HG03039 (cell line): Measurements from ENCODE around the gene ACOT8.
A peak's percentile ranks its signal among the peaks of the same experiment; 100 is the strongest.

ENCODE experiments used
- ATAC-seq: cut with Tn5 transposase; IDR thresholded peaks from one replicate; pipeline ENCODE4 v1.9.1; 2021; ENCODE audit warnings: mild to moderate bottlenecking, moderate library complexity; ENCODE audit not compliant: unreplicated experiment

The ACOT8 gene

DNA sequence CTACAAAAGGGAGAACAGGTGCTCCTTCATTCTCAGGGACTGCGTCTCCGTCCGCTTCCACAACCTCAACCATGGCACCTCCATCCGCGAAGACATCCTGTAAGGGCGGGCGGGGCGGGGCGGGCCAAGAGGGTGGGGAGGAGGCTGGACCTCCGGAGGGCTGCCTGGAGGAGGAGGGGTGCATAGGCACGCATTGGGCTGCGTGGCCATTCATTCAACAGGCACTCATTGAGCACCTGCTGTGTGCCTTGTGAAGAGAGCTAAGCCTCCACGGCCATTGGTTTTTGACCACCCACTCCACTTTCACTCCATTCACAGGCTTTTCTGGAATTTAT lies 657 bp upstream of the ACOT8 start:
- peak; percentile 14 for ATAC-seq

DNA sequence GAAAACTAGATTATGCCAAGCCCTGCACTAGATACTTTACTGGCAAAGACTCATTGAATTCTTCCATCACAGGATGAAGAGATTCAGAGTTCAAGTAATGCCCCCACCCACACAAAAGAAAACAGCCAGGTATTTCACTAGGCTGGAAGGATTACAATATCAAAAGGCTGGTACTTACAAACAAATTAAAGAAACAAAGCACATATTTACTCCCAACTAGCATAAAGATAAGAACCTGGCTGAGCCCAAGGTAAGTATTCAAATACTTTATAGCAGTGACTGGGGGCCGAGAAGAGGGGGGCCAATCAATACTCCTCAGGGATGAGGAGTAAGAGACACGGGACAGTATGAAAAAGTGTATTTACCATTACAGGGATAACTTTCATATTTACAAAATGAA lies 3.7 kb downstream of the ACOT8 start:
- ATAC-seq = no peak

DNA sequence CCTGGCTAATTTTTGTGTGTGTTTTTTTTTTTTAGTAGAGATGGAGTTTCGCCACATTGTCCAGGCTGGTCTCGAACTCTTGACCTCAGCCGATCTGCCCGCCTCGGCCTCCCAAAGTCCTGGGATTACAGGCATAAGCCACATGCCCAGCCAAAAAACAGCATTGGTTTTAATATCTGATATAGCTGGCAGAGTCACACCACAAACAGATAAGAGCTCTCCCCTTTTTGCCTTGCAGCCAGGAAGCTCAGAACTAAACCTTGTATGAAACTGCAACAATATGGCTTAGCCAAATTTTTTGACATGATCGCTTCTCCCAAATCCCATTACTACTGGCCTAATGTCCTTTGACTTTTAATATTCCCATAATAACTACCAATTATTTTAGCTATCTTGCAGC lies 4.9 kb downstream of the ACOT8 start:
- no peak for ATAC-seq

DNA sequence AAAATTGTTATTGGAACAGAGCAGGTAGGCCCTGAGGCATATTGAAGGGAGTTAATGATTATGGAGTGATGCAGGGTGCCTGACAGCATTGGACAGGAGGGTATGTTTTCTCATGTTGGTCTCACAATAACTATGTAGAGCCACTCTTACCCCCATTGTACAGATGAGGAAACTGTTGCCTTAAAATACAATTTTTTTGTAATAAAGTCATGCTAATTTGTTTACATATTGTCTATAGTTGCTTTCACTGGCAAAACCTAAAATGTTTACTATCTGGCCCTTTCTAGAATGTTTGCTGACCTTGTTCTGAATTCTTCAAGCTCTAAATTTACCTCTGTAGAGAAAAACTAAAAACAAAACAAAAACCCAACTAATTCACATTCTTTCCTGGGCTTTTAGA lies 5.7 kb downstream of the ACOT8 start:
- ATAC-seq = no peak

DNA sequence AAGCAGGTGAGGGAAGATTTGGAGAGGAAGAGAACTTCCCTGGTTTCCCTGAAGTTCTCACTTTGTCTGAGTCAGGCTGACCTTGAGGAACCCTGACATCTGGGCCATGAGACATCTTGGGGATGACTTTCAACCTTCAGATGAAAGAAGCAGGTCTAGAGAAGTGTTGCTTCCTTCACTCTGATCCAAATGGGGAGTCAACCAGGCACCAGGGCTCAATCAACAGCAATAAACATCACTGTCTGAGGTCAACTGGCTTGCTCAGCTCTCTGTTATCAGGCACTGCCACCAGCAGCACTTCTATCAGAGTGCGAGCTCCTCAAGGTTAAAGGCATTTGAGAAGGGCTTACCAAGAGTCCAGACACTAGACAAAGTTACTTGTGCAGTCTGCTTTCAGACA lies 6.3 kb downstream of the ACOT8 start:
- no peak for ATAC-seq

DNA sequence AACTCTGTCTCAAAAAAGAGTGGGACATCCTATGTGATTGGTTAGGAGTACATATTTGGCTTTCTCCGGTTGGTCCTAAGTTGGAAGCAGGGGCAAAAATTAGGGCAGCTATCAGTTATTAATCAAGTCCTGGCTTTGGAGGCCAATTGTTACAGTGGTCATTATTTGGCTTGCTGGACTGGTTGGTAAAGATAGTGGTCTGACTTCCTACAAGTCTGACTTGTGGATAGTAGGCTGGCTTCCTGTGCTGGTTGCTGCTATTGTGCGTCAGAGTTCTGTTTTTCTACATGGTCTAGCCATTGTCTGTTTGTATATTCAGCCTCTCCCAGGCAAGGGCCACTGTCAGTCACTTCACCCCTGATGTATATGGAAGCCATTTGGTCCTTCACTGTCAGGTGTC lies 7.0 kb downstream of the ACOT8 start:
- ATAC-seq = no peak

DNA sequence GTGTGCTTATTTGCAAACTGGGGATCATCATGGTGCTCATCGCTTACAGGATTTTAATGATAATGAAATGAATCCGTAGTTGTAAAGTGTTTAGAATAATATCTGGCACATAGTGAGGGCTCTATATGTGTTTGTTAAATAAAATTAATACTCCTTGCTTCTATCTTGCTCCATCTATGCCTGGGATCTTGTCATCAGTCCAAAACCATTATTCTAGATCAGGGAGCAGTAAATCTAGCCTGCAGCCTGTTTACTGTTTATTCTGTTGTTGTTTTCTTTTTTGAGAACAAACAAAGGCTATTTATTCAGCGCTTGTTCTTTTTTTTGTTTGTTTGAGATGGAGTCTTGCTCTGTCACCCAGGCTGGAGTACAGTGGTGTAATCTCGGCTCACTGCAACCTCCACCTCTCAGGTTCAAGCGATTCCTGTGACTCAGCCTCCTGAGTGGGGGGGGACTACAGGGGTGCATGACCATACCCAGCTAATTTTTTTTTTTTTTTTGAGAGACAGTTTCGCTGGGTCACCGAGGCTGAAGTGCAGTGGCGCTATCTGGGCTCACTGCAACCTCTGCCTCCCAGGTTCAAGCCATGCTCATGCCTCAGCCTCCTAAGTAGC lies 8.1 kb downstream of the ACOT8 start:
- ATAC-seq = no peak

DNA sequence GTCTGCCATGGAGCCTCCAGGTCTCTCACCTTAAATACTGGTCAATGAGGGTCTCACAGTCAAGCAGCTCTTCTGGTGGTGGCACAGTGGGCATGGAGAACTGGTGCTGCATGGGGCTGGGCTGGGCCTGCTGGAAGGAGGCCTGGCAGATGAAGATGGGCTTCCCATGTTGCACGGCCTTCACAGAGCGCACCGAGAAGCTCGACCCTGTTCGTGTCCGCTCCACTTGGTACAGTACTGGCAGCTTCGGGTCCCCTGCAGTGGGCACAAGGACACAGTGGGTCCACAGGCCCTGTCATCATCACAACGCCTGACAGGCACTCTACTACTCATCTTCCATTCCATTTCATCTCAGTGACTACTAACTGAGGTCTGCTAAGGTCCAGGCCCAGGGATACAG lies 8.8 kb downstream of the ACOT8 start:
- no peak for ATAC-seq

DNA sequence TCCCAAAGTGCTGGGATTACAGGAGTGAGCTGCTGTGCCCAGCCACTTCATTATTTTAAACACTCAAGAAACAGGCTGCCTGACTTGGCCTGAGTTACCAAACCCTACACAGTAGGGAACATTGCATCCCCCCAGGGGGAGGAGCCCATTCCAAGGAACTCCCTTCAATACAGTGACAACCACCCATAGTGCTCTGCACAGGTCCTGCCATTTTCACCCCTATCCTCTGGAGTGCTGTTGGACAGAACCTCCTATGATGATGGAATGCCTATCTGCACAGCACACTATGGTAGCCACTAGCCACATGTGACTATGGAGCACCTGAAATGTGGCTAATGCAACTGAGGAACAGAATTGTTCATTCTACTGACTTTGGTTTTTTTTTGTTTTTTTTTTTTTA lies 11.7 kb downstream of the ACOT8 start:
- no peak for ATAC-seq

DNA sequence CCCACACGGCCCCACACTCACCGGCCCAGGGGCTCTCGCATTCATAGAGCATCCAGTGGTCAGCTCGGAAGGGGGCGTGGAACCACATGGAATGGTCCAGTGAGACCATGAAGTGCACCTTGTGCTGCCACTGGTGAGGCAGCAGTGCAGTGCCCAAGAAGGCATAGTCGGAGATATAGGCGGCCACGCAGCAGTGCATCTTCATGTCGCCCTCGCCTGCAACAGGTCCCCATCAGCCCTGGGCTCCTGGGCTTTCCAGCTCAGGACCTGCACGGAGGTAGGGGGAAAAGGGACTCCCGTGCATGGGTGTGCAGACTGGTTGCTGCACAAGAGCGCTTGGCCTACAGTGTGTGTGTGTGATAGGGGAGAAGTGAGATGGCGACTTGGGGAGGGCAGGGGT lies 13.7 kb downstream of the ACOT8 start:
- ATAC-seq = no peak

DNA sequence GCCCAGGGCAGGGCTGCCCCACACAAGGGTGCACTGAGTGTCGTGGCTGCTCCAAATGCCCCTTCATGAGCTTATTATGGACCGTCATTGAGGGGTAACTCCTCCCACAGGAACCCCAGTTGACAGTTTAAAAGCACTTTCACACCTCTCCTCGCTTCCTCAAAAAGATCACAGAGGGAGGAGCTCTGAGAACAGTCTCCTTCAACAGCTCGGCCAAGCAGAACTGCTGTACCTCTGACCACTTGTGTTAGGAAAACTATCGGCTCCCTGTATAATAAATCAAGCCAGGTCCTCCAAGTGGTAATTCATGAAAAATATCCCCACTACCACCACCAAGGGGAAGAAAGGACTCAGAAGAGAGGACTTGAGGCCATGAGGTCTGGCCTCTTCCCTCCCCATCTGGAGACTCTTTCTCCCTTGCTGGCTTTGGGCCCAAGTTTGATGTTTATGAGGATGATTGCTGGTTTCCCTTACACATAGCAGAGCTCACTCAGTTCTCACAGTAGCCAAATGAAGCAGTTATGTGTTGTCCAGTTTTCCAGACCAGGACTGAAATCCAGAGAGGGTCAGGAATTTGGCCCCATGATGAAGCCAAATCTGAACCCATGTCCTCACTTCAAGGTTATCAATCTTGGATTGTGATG lies 14.9 kb downstream of the ACOT8 start:
- ATAC-seq = no peak

DNA sequence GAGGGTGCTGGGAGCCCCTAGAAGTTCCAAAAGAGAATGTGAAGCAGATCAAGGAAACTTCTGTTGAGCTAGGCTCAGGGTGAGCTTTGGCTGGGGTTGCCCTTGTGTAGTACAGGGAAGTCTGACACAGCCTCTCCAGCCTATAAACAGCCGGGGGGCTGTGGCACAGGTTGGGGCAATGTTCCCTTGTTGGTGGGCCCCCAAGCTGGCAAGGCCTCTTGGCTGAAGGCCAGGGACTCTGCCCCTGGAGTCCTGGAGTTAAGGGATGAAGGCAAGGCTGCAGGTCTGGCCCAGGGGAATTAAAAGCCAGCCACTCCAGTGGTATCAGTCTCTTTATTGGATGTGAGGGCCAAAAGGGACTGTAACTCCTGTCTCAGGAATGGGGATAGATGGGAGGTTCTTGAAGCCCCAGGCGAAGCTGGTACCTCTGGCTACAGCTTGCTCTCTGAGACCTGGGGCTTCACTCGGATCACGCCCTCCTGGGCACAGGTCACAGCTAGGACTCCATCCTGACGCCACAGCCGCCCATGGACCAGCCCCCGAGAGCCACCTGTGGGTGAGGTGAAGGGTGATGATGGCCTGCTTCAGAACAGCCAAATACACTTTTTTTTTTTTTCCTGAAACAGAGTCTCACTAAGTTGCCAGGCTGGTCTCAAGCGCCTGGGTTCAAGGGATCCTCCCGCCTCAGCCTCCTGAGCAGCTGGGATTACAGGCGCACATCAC lies 15.6 kb downstream of the ACOT8 start:
- no peak for ATAC-seq

DNA sequence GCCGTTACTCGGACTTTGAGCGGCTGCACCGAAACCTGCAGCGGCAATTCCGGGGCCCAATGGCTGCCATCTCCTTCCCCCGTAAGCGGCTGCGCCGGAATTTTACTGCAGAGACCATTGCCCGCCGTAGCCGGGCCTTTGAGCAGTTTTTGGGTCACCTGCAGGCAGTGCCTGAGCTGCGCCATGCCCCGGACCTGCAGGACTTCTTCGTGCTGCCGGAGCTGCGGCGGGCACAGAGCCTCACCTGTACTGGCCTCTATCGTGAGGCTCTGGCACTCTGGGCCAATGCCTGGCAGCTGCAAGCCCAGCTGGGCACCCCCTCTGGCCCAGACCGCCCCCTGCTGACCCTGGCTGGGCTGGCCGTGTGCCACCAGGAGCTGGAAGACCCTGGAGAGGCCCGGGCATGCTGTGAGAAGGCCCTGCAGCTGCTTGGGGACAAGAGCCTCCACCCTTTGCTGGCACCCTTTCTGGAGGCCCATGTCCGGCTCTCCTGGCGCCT lies 16.4 kb downstream of the ACOT8 start:
- no peak for ATAC-seq

DNA sequence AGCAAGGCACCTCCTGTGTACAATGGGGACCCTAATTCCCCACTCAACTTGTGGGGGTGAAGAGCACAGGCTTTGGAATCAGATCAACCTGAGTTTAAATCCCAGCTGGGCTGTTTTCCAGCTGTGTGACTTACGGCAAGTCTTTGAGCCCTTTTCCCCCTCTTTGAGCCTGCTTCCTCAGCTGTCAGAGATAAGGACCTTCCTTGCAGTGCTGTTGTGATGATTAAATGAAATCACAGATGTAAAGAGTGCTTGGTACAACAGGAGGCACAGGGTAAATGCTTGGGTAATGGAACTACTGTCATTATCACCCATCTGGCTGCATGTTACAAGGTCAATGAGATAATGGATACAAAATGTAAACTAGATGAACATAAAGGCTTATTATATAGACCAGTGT lies 20.4 kb downstream of the ACOT8 start:
- no peak for ATAC-seq

DNA sequence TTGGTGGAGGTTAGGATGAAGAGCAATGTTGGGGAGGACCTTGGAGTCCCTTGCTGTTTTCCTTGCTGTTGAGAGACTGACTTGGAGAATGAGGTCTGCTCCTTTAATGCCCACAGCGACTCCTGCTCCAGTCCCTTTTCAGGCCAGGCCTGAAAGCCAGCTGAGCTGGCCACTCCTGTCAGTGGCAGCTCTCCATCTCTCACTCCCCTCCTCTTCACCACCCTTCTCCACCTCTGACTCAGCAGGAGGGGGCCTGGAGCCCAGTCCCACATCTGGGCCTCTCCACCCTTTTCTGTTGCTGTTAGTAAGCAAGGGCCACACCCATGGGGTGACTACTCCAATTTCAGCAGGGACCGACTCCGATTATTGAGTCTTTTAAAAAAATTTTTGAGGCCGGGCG lies 21.4 kb downstream of the ACOT8 start:
- no peak for ATAC-seq

DNA sequence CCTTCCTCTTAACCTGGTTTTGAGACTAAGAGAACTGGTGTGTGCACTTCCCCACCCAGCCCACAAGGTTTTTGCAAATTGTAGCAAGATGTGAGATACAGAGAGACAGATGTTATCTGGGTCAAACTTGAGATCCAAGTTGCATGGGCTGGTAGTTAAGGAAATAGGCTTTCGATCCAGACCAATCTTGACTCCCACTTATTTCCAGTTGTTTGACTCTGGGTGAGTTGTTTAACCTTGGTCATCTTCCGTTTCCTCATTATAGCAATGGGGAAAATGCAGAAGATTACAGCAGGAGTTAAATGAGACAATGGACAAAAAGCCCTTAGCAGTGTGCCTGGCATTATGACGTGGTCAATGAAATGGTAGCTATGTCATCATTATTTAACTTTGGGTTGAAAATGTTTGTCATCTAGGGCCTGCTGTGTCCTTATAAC lies 21.8 kb downstream of the ACOT8 start:
- ATAC-seq = no peak

DNA sequence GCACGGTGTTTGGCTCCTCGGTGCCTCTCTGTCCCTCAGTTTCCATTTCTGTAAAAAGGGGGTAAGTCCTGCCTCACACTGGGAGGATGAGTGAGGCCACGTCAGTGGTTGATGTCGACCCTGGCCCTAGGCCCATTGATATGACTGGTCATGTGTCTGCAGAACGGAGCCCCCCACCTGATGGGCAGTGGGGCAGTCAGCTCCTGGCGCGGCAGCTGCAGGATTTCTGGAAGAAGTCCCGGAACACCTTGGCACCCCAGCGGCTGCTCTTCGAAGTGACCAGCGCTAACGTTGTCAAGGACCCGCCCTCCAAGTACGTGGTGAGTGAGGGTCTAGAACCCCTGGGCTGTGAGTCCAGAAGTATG lies 22.4 kb downstream of the ACOT8 start:
- no peak for ATAC-seq

DNA sequence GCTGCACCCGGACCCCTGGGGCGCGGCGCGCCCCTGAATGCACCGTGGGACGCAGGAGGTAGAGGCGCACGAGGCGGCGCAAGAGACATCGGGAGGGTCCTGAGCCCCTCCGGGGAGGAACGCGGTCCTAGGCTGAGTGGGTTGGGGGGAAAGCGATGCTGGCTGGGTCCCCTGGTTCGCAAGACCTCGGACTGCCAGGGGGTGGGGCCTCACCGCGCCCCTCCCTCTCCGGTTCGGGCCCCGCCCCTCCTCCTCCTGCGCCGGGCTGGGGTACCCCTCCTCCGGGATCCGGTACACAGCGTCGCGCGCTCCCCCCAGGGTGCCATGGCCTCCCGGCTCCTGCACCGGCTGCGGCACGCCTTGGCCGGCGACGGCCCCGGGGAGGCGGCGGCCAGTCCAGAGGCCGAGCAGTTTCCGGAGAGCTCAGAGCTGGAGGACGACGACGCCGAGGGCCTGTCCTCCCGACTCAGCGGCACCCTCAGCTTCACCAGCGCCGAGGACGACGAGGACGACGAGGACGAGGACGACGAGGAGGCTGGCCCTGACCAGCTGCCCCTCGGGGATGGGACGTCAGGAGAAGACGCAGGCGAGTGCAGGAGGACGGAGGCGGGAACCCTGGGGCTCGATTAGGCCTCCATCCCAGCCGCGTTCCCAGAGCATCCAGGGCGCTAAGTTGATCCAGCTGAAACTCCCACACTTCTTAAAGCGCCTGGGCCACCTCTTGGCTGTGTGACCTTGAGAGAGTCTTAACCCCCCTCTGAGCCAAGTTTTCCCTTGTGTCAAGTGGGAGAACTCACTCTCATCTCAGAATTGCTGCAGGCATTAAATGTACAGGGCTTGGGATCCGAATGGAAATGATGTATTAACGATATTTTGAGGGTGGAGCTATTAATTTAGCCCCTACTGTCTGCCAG lies 23.1 kb downstream of the ACOT8 start:
- ATAC-seq = no peak

DNA sequence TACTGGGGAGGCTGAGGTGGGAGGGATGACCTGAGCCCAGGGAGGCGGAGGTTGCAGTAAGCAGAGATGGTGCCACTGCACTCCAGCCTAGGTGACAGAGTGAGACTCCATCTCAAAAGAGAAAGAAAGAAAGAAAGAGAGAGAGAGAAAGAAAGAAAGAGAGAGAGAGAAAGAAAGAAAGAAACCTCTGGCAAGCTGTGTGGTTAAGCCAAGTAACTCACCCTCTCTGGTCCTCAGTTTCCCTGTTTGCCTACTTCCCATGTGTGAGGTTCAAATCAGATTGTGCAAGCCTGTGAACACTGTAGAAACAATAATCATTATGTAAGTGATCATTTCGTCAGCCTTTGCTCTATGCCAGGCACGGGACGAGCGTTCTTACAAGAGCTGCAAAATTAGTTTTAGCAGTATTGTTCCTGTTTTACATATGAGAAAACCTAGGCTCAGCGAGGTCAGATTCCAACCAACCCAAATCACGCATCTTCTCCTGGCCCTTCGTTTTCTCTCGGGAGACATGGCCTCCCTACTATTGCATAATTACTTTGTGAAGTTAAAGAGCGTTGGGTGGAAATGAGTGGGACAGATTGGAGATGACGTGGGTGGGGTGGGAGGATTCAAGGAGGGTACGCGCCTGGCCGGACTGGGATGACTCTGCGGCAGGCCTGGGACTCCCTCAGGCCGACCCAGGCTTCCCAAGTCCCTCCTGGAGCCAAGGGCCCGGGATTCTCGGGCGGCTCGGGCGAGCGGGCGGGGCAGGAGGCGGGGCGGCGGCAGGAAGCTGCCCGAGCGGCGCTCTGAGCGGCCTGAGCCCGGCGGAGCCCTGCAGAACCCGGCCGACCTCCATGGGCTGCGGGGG lies 23.9 kb downstream of the ACOT8 start, which contains the start of gene SNX21:
Gene SNX21, plus strand, starts transcription at position 770 of the 853 bp plus-strand sequence. CDS start 121 bp downstream, outside the sequence.
- no peak for ATAC-seq

DNA sequence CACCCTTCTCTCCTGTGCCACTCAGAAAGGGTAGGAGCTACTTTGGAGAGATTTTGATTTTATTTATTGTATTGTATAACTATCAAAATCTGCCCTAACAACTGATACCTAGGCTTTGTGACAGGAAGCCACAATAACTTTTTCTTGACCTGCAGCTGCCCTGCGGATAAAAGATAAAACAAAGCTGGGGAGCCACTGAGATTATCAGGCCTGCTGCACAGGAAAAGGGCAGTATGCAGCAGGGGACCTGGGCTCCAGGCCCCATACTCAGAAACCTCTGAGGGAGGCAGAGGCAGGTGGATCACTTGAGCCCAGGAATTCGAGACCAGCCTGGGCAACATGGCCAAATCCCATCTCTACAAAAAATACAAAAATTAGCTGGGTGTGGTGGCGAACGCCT lies 24.6 kb downstream of the ACOT8 start:
- no peak for ATAC-seq
